Measurements from ENCODE around the gene NSUN6.
"Not testable (repeated sequence)": the region's sequence is repeated elsewhere in the genome, so short reads cannot be mapped to it uniquely, and the experiment has no call there.

NSUN6 gene

DNA sequence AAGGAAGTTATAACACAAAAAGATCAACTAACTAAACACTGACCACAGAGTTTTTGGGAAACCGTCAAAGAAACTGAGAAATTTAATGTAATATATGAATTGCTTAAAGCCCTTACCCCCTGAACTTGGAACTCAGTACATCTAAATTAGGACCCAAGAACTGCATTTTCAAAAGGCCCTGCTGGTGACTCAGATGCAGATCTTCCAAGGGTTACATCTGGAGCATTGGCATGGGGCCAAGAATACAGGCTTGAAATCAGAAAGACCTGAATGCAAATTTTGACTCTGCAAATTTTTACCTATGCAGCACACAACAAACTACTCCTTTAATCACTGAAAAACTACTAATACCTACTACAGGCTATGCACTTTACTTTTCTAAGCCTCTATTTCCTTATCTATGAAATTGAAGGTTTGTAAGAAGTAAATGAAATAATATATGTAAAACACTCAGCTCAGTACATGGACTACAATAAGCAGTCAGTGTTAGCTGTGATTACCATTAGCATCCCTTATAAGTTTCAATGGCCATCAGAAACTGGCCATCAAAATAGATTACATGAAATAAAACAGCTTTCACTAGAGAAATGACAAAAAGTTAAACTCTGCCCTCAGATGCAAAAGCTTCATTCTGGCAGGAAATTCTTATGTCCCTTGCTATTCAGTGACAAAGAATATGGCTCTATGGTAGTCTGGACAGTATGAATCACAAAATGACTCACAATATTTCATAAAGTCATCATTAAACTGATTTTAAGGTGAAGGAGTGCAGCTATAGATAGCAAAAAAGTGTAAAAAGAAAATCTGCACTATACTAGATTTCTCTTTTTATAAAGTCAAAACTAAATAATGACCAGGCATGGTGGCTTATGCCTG lies 43.6 kb downstream of the NSUN6 start:
- DNase-seq: peak; percentile 65

DNA sequence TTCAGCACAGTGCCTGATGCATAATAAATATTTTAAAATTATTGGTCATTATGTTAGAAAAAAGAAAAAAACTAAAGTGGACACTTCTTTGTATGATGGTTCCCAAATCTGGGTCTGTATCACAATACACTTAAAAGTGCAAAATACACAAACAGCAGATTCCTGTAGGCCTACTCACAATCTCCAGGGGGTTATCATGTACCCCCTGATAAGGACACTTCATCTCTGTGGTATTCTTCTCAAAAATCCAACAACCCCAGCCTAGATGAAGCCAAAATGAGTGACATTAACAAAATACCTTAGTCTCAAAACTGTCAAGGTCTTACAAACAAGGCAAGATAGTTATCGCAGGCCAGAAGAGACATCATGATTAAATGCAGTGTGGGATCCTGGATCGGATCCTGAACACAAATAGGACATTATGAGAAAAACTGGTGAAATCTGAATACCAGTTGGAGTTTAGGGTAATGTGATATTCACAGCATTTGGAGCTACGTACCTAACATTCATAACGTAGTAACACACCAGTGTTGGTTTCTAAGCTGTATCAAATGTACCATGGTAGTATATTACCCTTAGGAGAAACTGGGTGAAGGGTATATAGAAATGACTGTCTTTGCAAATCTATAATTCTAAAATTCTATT lies 45.2 kb downstream of the NSUN6 start:
- no peak for DNase-seq

DNA sequence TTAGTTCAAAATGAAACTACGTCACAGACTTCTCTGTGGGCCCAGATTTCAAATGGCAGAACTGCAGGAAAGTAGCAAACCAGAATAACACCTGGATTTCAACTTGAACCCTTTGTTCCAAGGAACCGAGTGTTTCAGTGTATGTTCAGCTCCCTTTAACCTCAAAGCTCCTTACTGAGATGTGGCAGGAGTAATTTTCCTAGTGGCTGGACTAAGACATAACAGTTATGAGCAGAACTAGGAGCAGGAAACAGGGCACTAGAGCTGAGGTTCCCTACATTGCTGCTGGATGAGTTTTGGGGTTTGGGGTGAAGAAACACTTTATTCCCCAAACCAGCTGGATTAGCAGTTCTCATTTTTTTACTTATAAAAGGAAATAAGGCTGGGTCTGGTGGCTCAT lies 50.1 kb downstream of the NSUN6 start:
- DNase-seq: no peak

DNA sequence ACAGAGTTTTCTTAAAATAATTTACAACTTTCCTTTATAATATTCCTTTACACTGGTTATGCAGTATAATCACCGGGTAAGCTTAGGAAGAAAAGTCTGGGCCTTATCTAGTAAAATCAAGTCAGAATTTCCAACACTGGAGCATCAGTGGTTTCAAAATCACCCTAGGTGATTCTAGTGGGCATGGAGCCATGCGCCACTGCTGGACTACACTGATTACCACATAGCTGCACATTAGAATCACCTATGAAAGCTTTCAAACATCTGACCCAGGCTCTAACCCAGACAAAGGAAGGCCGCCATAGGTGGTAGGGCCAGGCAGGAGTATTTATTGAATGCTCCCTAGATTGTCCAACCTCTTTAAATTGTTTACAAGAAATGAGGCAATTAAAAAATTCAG lies 52.0 kb downstream of the NSUN6 start:
- no peak for DNase-seq

DNA sequence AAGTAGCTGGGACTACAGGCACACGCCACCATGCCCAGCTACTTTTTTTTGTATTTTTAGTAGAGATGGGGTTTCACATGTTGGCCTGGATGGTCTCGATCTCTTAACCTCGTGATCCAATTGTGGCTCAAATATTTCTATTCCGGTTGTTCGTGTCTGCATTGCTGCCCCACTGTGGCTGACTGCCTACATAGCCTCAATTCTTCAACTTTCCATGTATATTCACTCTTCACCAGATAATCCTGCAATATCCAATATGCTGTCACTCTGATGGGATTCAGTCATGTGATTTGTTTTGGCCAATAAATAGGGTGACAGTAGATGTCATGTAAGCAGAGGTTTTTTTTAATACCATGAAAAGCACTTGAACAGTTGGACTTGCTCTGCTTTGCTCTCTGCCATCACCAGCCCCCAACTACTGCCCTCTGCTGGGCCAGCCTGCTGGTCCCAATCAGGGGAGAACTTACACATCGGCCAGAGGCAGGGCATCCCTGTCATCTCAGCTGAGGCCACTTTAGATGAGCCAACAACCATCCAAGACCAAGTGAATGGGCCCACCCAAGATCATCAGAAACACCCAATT lies 56.7 kb downstream of the NSUN6 start:
- DNase-seq: no peak

DNA sequence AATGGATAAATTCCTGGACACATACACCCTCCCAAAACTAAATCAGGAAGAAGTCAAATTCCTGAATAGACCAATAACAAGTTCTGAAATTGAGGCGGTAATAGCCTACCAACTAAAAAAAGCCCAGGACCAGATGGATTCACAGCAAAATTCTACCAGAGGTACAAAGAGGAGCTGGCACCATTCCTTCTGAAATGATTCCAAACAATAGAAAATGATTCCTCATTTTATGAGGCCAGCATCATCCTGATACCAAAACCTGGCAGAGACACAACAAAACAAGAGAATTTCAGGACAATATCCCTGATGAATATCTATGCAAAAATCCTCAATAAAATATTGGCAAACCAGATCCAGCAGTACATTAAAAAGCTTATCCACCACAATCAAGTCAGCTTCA lies 60.2 kb downstream of the NSUN6 start:
- DNase-seq: not testable (repeated sequence)

DNA sequence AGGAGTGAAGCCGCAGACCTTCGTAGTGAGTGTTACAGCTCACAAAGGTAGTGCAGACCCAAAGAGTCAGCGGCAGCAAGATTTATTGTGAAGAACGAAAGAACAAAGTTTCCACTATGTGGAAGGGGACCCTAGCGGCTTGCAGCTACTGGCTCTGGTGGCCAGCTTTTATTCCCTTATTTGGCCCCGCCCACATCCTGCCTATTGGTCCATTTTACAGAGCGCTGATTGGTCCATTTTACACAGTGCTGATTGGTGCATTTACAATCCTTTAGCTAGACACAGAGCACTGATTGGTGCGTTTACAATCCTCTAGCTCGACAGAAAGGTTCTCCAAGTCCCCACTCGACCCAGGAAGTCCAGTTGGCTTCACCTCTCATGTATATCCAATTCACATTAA lies 64.8 kb downstream of the NSUN6 start:
- not testable (repeated sequence) for DNase-seq

DNA sequence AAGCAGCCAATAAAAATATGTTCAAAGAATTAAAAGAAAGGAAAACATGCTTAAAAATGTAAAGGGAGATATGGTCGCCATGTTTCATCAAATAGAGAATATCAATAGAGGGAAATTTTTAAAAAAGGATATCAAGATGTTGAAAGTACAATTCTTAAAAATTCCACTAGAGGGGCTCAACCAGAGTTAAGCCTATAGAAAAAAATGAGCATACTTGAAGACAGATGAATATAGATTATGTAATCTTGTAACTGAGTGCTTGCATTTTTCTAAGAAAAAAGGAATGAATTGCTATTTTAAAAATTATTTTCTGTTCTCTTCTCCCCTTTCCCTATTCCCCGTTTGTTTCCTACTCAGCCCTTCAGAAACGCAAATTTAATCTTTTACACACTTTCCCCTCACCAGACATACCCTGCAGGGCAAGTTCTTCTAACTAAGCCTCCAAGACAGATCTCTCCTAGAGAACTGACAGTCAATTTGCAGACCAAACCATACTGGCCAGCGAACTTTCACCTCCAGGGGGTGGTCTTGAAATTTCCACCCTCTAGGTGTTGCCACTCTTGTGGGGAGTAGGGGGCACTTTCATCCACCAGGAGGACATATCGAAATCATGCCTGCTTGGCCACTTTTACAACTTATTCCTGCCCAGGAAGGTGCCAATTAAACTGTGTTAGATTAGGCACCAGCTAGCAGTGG lies 67.7 kb downstream of the NSUN6 start:
- DNase-seq: no peak

DNA sequence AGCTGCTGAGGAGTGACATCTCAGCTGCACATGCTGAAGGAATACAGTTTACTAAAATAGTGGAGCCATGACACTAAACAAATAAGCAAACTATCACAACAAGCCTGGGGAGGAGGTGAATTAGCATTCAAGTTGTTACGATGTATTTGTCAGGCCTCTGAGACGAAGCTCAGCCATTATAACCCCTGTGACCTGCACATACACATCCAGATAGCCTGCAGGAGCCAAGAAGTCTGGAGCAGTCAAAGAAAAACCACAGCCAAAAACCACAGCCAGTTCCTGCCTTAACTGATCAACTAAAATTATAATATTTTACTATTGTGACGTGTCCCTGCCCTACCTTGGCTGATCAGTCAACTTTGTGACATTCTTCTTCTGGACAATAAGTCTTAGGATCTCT lies 68.6 kb downstream of the NSUN6 start:
- no peak for DNase-seq

DNA sequence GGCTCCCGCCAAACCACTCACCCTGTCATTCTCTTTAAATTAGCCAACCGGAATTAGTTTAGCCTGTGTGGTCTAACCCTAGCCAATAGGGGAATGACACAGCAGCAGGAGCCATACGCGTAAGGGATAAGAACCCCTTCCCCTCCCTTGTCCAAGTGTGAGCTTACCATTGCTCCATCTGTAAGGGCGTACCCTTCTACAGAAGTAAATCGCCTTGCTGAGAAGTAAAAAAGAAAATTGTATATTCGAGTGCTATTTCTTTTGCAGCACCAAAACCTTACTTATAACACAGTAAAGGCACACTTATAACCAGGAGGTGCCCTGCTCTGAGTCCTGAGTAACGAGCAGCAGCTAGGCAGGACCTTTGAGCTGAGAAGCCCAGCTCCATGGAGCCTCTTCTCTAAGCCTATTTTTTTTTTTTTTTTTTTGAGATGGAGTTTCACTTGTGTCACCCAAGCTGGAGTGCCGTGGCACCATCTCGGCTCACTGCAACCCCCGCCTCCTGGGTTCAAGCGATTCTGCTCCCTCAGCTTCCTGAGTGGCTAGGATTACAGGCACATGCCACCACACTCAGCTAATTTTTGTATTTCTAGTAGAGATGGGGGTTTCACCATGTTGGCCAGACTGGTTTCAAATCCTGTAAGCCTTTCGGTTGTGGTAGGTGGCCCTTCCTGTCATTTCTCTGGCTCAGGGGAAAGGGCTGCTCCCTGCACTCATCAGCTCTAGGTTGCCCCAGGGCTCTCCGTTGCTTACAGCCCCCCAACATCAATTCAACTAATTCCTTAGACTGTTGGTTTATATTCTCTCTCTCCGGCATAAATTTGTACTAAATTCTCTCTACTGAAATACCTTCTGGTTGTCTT lies 73.3 kb downstream of the NSUN6 start:
- no peak for DNase-seq

DNA sequence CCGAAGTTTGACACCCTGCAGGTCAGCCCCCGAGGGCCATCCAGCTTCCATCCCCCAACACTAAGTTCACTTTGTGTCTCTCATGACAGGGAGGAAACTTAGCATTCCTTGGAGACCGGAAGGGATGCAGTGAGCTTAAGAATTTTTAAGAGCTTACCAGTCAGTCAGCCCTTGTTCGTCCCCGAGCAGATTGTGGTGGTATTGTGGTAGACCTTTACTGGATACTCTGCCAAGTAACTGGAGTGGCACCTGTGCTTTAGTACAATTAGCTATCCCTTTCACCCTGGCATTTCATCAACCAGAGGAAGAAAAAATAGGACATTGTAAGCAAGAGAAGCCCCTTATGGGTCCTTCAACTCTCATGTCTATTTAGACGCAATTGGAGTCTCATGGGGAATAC lies 74.8 kb downstream of the NSUN6 start:
- DNase-seq: no peak

DNA sequence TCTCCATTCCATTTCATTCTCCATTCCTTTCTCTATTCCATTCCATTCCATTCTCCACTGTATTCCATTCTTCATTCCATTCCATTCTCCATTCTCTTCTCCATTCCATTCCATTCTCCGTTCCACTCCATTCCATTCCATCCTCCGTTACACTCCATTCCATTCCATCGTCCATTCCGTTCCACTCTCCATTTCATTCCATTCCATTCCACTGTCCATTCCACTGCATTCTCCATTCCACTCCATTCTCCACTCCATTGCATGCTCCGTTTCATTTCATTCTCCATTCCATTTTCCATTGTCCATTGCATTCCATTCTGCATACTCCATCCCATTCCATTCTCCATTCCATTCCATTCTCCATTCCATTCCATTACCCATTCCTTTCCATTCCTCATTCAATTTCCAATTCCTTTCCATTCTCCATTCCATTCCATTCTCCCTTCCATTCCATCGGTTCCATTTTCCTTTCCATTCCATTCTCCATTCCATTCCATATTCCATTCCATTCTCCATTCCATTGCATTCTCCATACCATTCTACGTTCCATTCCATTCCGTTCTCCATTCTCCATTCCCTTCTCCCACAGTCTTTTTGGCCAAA lies 78.3 kb downstream of the NSUN6 start:
- DNase-seq: no peak

DNA sequence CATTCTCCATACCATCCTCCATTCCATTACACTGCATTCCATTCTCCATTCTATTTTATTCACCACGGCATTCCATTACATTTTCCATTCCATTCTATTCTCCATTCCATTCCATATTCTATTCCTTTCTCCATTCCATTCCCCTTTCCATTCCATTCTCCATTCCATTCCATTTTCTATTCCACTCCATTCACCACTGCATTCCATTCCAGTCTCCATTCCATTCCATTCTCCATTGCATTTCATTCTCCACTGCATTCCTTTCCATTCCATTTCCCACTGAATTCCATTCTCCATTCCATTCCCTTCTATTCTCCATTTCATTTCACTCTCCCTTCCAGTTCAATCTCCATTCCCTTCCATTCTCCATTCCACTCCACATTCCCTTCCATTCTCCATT lies 79.6 kb downstream of the NSUN6 start:
- DNase-seq: no peak

DNA sequence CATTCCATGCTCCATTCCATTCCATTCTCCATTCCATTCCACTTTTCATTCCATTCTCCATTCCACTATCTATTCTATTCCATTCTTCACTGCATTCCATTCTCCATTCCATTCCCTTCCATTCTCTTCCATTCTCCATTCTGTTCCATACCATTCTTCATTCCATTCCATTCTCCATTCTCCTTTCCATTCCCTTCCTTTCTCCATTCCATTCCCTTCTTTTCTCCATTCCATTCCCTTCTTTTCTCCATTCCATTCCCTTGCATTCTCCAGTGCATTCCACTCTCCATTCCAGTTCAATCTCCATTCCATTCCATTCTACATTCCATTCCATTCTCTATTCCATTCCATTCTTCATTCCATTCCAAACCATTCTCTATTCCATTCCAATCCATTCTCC lies 80.3 kb downstream of the NSUN6 start:
- no peak for DNase-seq

DNA sequence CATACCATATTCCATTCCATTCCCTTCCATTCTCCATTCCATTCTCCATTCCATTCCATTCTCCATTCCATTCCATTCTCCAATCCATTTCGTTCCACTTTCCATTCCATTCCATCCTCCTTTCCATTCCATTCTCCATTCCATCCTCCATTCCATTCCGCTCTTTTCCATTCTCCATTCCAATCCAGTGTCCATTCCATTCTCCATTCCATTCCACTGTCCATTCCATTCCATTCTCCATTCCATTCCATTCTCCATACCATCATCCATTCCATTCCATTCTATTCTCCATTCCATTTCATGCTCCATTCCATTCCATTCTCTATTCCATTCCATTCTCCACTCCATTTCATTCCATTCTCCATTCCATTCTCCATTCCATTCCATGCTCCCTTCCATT lies 81.0 kb downstream of the NSUN6 start:
- not testable (repeated sequence) for DNase-seq

DNA sequence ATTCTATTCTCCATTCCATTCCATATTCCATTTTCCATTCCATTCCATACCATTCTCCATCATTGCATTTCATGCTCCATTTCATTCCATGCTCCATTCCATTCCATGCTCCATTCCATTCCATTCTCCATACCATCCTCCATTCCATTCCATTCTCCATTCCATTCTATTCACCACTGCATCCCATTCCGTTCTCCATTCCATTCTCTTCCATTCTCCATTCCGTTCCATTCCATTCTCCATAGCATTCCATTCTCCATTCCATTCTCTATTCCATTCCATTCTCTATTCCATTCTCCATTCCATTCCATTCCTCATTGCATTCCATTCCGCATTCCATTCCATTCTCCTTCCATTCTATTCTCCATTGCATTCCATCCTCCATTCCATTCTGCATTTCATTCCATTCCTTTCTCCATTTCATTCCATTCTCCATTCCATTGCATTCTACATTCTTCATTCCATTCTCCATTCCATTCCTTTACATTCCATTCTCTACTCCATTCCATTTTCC lies 84.0 kb downstream of the NSUN6 start:
- no peak for DNase-seq

DNA sequence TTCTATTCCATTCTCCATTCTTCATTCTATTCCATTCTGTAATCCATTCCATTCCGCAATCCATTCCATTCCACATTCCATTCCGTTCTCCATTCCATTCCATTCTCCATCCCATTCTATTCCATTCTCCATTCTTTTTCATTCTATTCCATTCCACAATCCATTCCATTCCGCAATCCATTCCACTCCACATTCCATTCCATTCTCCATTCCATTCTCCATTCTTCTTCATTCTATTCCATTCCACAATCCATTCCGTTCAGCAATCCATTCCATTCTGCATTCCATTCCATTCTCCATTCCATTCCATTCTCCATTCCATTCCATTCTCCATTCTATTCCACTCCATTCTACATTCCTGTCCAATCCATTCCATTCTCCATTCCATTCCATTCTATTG lies 85.2 kb downstream of the NSUN6 start:
- no peak for DNase-seq

DNA sequence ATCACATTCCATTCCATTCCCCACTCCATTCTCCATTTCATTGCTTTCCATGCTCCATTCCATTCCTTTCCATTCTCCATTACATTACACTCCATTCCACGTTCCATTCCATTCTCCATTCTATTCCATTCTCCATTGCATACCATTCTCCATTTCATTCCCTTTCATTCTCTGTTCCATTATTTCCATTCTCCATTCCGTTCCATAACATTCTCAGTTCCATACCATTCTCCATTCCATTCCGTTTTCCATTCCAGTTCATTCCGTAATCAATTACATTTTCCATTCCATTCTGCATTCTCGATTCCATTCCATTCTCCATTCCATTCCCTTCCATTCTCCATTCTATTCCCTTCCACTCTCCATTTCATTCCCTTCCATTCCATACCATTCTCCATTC lies 86.4 kb downstream of the NSUN6 start:
- no peak for DNase-seq

DNA sequence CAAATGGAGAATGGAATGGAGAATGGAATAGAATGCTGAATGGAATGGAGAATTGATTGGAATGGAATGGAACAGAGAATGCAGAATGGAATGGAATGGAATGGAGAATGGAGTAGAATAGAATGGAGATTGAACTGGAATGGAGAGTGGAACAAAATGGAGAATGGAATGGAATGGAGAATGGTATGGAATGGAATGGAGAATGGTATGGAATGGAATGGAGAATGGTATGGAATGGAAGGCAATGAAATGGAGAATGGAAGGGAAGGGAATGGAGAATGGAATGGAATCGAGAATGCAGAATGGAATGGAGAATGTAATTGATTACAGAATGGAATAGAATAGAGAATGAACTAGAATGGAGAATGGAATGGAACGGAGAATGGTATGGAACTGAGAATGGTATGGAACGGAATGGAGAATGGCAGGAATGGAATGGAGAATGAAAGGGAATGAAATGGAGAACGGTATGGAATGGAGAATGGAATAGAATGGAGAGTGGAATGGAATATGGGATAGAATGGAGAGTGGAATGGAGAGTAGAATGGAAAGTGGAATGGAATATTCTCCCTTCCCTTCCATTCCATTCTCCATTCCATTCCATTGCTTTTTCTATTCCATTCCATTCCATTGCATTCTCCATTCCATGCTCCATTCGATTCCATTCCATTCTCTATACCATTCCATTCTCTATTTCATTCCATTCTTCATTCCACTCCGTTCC lies 88.2 kb downstream of the NSUN6 start:
- DNase-seq: no peak

DNA sequence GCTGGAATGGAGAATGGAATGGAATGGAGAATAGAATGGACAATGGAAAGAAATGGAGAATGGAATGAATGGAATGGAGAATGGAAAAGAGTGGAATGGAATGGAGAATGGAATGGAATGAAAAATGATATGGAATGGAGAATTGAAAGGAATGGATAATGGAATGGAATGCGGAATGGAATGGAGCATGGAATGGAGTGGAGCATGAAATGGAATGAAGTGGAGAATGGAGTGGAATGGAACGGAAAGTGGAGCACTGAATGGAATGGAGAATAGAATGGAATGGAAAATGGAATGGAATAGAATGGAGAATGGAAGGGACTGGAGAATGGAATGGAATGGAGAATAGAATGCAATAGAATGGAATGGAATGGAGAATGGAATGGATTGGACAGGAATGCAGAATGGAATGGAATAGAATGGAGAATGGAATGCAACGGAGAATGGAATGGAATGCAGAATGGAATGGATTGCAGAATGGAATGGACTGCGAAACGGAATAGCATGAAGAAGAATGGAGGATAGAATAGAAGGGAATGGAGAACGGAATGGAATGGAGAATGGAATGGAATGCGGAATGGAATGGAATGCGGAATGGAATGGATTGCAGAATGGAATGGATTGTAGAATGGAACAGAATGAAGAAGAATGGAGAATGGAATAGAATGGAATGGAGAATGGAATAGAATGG lies 89.4 kb downstream of the NSUN6 start:
- DNase-seq: no peak

DNA sequence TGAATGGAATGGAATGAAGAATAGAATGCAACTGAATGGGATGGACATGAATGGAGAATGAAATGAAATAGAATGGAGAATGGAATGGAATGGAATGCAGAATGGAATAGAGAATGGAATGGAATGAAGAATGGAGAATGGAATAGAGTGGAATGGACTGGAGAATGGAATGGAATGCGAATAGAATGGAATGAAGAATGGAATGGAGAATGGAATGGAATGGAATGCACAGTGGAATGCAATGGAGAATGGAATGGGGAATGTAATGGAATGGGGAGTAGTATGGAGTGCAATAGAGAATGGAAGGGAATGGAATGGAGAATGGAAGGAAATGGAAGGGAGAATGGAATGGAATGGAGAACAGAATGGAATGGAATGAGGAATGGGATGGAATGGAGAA lies 93.4 kb downstream of the NSUN6 start:
- no peak for DNase-seq

Data from NCI-H1436 (cell line).